Stimulated activated CD4-positive, alpha-beta T cell treated with anti-CD3 and anti-CD28 coated beads, TNF-alpha, amount 100 ng/mL, for 4 hours (primary cell): ENCODE results near the gene CHCHD3.

Source experiments
- DNase-seq, 3 experiments: peaks; one replicate each; pipeline ENCODE4 v3.0.0-alpha.2; 2020; ENCODE audit warnings: low read depth in 3 of 3

The CHCHD3 gene

DNA sequence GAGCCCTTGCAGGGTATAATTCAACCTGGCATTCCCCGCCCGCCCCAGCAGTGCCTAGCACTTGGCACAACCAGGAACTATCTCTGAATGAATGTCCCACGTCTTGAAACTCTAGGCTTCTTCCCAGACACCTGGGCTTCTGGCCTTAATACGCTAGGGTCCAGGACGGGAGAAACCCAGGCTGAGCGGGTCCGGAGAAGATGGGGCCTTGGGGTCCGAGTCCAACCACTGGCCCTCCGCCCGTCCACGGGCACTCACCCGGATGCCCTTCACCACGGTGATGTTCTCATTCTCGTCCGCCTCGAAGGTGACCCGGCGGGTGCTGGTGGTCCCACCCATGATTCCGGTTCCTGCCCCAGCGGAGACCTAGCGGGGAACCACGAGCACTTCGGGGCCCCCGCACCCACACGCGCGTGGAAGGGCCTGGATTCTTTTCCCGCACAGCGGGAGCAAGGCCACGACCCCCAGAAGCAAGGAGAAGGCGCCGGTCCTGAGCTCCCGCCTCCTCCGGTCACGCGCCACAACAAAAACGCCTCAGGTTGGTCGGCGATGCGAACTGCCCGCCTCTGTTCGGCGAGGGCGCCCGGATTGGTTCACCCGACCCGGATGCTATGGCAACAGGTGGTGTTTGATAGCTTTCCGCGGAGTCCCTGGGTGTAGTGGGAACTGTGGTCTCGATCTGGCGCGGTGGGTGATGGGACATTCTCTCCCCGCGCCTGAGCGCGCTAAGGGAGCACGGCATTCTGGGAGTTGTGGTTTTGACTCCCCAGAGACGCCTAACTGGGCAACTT is at the start of gene CHCHD3:
CHCHD3 (minus strand) TSS at position 492 of the 791 bp plus-strand sequence; CDS start at position 339, 153 bp downstream.
- peak; percentile 85 to 92 (median 92) for DNase-seq

DNA sequence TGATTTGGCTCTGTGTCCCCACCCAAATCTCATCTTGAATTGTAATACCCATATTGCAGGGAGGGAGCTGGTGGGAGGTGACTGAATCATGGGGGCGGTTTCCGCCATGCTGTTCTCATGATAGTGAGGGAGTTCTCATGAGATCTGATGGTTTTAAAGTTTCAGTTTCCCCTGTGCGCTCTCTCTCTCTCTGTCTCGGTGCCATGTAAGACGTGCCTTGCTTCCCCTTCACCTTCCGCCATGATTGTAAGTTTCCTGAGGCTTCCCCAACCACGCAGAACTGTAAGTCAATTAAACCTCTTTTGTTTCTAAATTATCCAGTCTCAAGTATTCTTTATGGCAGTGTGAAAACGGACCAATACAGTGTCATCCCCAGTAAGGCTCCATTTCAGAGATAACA is 48.3 kb upstream of the CHCHD3 start:
- no peak for DNase-seq

DNA sequence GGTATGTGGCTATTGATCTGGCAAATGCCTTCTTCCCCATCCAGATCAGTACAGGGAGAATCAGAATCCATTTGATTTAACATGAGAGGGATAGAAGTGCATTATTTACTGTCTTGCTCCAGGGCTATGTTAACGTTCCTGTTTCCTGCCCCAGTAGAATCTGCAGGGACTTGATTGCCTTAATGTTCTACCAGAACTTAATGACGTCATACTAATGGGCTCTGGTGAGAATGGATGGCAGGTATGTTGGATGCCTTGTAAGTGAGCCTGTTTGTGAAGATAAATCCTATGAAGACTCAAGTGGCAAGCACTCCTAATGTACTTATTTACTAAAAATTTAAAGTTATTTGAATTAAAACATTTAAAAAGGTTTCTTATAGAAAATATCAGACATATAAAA is 44.5 kb upstream of the CHCHD3 start:
- DNase-seq, result no peak

DNA sequence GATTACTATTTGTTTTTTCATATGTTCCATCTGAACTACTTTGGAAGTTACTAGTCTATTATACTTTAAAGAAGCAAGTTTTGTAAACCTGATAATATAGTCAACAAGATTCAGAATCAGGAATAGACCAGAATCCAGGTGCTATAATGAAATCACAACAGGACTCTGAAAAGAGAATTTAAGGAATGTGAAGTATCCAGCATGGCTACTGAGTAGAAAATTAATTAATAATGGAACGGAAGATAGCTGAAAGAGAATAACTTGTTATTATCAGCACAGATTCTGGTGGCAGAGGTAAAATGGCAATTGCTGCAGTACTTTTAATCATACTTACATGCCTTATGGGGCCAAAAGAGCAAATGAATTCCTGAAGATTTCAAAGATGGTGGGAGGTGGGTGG is 43.1 kb upstream of the CHCHD3 start:
- no peak for DNase-seq

DNA sequence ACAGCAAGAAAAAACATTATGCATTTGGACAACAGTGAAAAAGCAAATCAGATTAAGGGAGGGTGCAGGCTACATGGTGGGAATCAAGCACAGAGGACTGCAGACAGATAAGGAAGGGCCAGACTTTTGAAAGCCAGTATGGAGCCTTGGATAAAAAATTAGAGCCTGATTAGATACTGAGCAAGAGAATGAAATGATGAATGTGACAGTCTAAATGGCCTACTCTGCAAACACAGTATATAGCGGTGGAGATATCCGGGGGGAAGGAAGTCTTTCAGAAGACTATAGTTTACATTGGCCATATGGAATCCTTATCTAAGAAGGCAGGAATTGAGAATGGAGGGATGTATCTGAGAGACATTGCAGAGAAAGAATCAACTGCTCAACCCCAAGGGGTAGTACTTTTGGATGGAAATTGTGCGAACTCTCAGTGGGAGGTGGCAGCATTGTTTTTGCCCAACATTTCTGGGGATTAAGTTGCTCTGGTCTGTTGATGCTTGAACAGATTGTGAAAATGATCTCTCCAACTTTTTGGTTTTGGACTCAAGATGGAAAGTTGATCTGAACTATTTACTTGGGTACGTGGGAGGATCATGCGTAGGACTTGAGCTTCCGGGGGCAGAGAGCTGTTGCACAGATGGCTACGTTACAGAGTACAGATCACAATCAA is 39.4 kb upstream of the CHCHD3 start:
- DNase-seq, result no peak

DNA sequence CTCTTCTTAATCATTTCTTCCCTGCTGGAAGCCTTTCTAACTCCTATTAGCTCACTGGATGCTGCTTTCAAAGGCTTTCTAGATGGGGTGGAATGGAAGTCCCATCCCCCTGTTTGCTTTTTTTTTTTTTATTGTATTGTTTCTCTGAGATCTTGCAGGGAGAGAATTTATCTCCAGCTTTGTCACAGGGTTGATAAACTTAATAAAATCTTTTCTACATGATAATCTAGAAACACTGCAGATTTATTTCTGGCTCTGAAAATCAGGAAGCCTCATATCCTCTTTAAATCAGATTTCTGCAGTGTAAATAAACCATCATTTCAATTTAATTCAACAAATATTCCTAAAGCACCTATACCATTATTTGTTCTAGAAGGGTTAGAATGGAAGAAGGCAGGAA is 37.2 kb upstream of the CHCHD3 start:
- DNase-seq, result no peak

DNA sequence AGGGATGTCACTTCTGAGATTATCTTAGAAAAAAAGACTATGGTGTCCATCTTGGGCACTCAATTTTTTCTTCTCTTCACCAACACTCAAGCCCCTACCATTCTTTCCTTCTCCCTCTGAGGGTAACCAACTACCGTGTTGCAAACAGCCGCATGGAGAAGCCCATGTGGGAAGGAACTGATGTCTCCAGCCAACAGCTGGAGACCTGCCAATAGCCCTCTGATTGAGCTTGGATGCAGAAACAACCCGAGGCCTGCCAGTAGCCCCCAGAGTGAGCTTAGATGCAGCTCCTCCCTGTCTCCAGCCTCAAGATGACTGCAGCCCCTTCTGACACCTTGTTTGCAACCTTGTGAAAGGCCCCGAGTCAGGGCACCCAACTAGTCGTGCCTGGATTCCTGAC is 36.4 kb upstream of the CHCHD3 start:
- no peak for DNase-seq

DNA sequence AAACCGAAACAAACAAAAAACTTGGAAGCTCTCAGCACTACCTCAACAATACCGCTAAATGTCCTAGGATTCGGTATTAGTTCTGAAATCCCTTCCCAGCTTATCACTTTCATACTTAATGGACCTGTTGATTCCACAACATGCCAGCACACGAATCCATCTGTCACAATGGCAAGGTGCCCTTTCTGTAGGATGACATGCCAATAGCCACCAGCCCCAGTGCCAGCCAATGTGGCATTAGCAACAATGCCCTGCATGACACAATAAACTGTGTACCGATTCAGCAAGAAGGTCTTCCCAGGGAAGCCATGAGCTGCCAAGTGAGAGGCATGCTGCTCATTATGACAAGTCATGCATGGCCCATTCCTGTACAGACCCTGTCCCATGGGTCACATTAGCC is 35.6 kb upstream of the CHCHD3 start:
- DNase-seq, result no peak

DNA sequence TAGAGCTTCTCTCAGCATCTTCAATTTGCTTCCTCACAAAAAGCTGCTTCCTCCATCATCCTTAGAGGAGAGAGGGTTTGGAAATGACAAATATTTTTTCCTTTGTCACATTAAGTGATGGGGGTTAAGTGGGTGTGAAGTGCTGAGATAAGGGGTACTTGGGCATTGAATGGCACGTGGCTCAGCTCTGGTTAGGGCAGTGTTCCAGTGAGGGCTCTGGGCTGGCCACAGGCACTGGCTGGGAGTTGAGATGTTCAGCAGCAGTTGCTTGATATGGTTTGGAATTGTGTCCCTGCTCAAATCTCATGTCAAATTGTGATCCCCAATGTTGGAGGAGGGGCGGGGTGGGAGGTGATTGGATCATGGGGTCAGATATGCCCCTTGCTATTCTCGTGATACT is 33.7 kb upstream of the CHCHD3 start:
- no peak for DNase-seq

DNA sequence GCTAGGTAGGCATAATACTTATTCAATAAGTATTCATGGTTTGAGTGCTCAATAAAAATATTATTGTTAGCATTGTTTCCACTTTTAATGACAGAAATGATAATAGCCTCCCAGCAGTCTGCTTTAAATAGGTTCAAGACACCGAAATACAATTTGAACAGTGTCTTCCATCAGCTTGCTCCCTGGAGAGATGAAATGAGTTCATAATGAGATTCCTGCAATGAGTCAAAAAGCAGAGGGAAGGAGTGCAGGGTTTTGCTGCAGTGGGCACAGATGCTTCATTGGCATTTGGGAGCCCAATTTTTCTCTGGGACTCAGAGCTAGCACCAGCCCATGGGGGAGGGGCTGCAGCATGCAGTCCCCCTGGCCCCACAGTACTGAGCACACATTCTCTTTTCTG is 32.6 kb upstream of the CHCHD3 start:
- no peak for DNase-seq

DNA sequence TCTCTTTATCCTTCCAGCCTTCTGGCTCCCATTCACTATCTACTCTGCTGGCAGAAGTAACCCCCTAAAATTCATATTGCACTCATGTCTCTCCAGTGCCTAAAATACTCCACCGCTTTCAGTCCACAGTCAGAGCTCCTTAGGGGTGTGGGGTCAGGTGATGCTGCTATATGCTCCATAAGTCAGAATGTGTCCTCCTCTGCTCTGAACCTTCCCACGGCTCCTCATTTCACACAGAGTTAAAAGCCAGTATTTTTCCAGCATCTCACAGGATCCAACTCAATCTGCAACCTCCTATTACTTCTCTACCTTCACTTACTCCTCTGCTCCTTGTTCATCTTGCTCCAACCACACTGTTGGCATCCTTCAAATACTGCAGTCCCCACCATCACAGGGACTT is 31.1 kb upstream of the CHCHD3 start:
- DNase-seq, result no peak

DNA sequence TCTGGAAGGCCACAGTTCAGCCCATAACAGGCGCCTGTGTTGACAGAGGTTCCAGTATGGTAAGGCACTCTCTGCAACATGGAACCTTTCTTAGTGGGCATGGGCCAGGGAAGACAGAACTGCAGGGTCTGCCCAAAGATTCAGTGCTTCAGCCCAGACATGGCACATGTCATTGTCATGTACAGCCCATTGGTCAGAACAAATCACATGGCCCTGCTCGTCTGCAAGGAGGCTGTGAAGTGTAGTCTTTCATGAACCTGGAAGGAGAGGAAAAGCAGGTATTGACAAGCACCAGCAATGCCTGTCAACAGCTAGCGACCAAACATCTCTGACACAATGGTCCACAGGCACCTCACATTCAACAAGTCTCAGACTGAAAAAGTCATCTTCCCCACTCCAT is 30.4 kb upstream of the CHCHD3 start:
- no peak for DNase-seq

DNA sequence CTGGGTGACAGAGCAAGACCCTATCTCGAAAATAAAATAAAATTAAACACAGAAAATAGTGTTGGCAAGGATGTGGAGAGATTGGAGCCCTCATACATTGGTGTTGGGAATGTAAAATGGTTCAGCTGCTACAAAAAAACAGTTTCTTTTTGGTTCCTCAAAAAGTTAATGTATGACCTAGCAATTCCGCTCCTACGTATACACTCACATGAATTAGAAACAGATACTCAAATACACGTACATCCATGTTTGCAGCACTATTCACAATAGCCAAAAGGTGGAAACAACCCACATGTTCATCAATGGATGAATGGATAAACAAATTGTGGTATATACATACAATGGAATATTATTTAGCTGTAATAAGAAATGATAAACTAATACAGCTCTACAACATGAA is 28.4 kb upstream of the CHCHD3 start:
- no peak for DNase-seq

DNA sequence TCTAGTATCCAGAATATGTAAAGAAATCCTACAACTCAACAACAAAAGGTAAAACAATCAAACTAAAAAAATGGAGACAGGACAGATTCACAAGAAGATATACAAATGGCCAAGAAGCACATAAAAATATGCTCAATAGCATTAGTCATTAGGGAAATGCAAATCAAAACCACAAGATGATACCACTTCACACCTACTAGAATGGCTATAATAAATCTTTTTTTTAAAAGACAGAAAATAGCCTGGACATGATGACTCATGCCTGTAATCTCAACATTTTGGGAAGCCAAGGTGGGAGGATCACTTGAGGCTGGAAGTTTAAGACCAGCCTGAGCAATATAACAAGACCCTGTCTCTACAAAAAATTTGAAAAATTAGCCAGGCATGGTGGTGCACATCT is 27.9 kb upstream of the CHCHD3 start:
- DNase-seq, result no peak

DNA sequence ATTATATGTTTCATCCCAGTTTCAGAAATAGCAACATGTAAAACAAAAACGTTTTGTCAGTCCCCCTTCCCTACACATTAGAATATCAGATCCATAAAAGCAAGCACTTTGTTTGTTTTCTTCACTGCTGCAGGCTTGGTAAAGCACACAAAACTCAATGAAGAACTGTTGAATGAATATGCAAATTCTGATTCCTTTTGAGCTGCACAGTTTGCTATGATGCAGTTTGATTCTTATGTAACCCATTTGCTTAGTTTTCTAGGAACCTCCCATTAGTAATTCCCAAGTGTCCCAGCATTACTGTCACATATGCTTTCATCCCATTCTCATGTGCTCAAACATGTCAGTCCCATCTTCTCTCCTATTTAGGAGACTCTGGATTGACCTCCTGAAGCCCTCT is 26.1 kb upstream of the CHCHD3 start:
- no peak for DNase-seq

DNA sequence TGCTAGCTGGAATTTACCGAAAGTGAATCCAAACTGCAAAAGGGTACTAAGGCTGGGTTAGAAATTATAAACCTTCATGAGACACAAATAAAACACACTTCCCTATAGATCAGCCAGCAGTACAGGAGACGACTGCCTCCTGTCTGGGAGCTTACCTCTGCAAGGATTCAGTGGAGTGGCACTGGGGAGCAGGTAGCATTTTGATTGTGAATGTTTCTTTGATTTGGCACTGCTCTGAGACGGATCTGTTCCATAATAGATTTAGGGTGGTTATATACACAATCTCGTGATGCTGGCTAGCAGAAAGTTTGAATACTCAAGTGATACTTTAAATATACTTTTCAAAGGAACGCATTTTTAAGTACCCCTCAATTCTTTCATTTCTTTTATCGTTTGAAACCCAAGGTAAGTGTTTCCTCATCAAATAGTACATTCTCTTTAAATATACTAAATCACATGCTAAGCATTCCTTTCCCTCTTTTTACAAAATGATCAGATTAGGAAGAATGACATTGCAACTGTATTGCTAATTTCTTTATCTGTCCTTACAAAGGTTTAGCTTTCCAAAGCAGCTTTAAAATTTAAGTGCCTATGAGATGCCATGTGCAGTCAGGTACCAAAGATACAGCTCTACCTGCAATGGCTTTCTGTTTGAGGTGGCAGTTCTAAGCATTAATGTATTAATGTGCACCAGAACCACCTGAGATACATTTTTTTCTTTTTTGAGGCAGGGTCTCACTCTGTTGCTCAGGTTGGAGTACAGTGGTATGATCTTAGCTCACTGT is 20.6 kb upstream of the CHCHD3 start:
- DNase-seq, result no peak

DNA sequence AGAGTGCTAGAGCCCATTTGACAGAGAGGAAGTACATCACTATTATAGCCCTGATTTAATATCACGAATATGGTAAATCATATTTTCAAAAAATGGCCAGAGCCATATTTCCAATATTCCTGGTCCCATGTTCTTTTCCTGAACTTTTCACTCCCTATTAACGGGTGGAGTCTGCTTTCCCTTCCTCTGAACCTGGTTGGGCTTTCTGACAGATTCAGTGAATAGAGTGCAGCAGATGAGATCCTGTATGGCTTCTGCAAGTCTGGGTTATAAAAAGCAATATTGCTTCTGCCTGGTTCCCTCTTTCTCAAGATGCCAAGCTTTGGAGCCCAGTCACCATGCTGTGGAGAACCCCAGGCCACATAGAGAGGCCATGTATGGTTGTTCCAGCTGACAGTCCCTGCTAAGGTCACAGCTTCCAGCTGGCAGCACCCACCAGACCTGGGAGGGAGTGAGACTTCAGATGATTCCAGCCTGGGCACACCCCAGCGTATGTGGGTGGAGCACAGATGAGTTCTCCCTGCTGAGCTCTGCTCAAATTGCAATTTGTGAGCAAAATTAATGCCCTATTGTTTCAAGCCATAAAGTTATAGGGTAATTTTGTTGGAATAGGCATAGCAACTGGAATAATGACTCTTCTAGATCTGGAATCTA is 17.9 kb upstream of the CHCHD3 start:
- no peak for DNase-seq

DNA sequence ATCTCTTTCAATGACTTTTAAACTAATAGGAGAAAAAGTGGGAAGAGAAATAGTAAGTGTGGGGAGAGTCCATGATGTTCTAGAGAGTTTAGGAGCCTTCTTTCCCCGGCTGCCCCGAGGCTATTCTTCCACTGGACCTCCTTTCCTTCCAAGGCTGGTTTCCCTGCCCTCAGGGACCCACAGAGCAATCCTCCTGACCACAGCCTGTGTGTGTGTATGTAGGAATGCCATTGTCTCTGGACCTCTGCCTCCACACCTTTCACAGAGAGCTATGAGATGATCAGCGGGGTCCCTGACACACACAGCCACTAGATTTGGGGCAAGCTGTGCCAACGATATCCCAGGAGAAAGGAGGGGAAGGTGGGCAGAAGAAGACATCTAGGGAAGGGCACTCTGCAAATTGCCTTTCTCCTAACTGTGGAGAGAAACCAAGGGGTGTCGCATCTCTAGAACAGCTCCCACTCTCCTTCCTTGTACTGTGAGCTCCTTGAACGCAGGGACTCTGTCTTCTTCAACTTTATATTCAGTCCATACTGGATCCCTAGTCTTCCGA is 13.3 kb upstream of the CHCHD3 start:
- DNase-seq, result no peak

DNA sequence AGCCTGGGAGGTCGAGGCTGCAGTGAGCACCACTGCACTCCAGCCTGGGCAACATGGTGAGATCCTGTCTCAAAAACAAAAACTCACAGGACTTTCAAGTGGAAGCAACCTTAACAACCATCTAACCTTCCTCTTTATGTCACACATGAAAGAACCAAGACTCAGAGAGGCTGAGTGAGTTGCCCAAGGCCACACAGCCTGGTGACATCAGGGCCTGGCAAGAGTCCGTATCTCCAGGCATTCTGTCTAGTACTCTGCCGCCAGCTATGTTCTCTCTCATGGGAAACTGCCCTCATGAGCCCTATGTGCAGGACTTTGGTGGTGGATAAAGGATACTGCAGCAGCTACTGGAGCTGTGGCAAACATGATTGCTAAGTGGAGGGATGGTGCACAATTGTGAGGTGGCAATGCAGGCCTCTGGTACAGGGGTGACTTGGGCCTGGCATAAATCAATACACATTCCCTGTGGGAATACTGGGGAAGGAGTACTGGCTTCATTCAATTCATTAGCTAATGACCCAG is 10.1 kb upstream of the CHCHD3 start:
- no peak for DNase-seq

DNA sequence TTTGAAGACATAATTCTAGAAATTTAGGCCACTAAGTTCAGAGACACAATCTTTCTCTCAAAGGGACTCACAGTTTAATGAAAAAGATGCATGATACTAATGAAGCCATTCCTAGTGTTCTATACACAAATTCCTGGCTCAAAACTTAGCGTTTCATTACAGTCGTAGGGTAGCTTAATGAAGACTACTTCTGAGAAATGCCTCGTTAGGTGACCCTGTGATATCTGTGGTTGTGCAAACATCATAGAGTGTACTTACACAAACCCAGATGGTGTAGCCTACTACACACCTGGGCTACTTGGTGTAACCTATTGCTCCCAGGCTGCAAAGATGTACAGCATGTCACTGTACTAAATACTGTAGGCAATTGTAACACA is 488 bp upstream of the CHCHD3 start:
- no peak for DNase-seq

DNA sequence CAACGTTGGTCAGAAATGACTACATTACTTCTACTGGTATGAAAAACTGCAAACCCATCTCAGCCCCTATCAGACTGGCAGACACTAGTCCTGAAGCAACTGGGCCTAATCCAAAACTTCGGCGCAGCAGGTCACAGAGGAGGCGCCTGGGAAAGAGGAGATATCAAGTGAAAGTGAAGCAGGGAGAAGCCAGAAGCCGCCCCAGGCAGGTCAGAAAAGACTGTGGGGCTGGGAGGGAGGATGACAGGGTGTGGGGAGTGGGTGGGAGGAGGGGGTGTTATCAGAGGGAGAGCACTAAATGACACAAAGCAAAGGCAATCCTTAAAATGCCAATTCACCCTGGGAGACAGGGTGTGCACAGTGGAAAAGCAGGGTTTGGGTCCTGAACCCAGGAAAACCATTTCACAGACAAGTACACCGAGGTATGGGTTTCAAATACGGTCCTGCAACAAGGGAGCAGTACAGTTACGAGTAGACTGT is 731 bp downstream of the CHCHD3 start:
- peak in 1 of 3 experiments; percentile 1 for DNase-seq

DNA sequence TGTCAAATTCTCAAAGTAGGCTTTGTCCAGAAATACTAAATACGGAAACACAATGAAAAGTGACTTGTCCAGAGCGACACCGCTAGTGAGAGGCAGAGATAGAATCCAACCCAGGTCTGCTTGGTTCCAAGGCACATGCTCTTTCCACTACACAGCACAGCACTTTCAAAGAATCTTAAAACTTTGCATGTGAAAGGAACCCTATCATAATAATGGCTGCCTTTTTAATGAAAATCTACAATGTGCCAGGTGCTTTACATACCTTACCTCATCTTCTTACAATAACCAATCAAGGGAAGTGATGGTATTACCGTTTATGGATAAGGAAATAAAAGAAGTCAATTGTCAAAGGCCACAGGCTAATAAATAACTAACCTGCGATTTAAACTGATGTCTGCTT is 2.6 kb downstream of the CHCHD3 start:
- DNase-seq, result no peak
